Calu3 (cell line): ENCODE results near the gene PDRG1. TPM values are rescaled to one million over a fixed set of nuclear protein-coding genes. Genes with fewer than 3 reads are reported as not detected.

Experiments used
- BruUV-seq: library from RNA; stranded (reverse); fragments of 400-500 nt; replicated peaks from 2 replicates; lab custom pipeline; 2021; lab: Mats Ljungman, UMichigan
- CTCF ChIA-PET: fragments of 300-600 bp; sonication (Branson Sonifier 250); formaldehyde crosslinking; loops from one replicate; lab custom pipeline; 2022; ENCODE audit warnings: antibody characterized with exemption; lab: Charles Lee
- DNase-seq: peaks from one replicate; pipeline ENCODE4 v3.0.0; 2022
- H3K27ac Mint-ChIP-seq: one replicate; pipeline ENCODE4 v1.8.0; 2022; ENCODE audit warnings: mixed read lengths; ENCODE audit not compliant: unreplicated experiment
- H3K27me3 Mint-ChIP-seq: one replicate; pipeline ENCODE4 v1.8.0; 2022; ENCODE audit warnings: mixed read lengths; ENCODE audit not compliant: unreplicated experiment
- H3K36me3 Mint-ChIP-seq: one replicate; pipeline ENCODE4 v1.8.0; 2022; ENCODE audit warnings: mild to moderate bottlenecking, moderate library complexity, mixed read lengths; ENCODE audit not compliant: insufficient read depth, unreplicated experiment
- H3K4me1 Mint-ChIP-seq: one replicate; pipeline ENCODE4 v1.8.0; 2022; ENCODE audit warnings: mild to moderate bottlenecking, low read depth, mixed read lengths; ENCODE audit not compliant: unreplicated experiment
- H3K4me3 Mint-ChIP-seq: one replicate; pipeline ENCODE4 v1.8.0; 2022; ENCODE audit warnings: mild to moderate bottlenecking, low read depth, moderate library complexity, mixed read lengths; ENCODE audit not compliant: unreplicated experiment
- H3K9me3 Mint-ChIP-seq: one replicate; pipeline ENCODE4 v1.8.0; 2022; ENCODE audit warnings: low read depth, mixed read lengths; ENCODE audit not compliant: unreplicated experiment
- intact Hi-C: fragments of 100-400 bp; cut with micrococcal nuclease; formaldehyde crosslinking; loops from one replicate; pipeline ENCODE4 v1.10.0; 2022; ENCODE audit not compliant: unreplicated experiment
- total RNA-seq: library from RNA; stranded (reverse); gene quantifications from 2 replicates; pipeline ENCODE4 v1.2.3, GENCODE V29; 2022
- TF ChIP-seq, protein P1 (sequence below): fragments of 200-600 bp; IDR thresholded peaks from one replicate; pipeline ENCODE4 v1.8.0; 2022; ENCODE audit warnings: antibody characterized with exemption; ENCODE audit not compliant: unreplicated experiment

The PDRG1 gene
- total RNA-seq, 1 experiment from 2014 or later, result 24.5 TPM

DNA sequence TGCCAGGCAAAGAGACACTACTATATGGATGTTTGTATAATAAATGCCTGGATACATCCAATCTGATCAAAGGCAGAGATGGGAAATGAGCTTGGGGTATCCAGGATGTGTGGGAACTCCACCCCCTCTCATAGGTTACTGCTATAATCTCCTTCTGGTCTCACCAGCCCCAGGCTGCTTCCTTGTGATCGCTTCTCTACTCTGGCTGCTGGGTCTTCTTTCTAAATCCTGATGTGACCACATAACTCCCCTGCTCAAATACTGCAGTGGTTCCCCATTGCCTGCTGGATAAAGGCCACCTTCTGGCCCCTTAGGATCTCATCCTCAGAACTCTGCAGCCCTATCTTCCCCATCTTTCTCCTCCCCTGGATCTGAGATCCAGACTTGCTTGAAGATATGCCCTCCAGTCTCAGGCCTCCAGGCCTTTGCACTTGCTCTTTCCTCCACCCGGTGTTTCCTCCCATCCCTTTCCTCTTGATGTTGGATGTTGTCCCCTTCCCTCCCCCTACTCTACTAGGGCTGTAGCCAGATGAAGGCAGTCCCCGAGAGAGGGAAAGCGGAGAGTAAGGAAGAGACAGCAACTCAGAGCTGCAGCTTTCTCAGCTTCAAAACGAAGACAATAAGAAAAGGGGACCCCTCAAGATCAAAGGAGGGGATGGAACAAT is 15.3 kb upstream of the PDRG1 start:
- Mint-ChIP-seq H3K27me3 (peaks cover 100% of the 10 kb centered on the region), H3K9me3 (no peaks in the 10 kb centered on the region), H3K36me3 (no peaks in the 10 kb centered on the region), H3K4me3 (no peak overlapping the region), H3K4me1 (no peaks in the 10 kb centered on the region), H3K27ac (no peak overlapping the region)
- CTCF ChIA-PET, result interaction anchor here (0.7 kb wide), 1 partner anchor 491 kb away, joined by 3 read pairs; no protein-coding TSS in a partner anchor
- intact Hi-C loops, result no loop called here
- no TSS peak for BruUV-seq
- TF ChIP-seq, protein P1, sequence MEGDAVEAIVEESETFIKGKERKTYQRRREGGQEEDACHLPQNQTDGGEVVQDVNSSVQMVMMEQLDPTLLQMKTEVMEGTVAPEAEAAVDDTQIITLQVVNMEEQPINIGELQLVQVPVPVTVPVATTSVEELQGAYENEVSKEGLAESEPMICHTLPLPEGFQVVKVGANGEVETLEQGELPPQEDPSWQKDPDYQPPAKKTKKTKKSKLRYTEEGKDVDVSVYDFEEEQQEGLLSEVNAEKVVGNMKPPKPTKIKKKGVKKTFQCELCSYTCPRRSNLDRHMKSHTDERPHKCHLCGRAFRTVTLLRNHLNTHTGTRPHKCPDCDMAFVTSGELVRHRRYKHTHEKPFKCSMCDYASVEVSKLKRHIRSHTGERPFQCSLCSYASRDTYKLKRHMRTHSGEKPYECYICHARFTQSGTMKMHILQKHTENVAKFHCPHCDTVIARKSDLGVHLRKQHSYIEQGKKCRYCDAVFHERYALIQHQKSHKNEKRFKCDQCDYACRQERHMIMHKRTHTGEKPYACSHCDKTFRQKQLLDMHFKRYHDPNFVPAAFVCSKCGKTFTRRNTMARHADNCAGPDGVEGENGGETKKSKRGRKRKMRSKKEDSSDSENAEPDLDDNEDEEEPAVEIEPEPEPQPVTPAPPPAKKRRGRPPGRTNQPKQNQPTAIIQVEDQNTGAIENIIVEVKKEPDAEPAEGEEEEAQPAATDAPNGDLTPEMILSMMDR, result no peak
- no peak for DNase-seq

DNA sequence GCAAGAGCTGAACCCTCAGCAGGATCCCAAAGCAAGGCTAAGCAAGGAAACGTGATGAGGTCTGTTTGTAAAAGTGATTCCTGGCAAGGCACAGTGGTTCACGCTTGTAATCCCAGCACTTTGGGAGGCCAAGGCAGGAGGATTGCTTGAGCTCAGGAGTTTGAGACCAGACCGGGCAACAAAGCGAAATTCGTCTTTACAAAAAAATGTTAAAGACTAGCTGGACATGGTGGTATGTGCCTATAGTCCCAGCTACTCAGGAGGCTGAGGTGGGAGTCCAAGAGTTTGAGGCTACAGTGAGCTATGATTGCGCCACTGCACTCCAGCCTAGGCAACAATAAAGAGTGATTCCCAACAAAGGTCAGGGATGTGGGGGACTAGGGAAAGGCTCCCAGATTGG is 12.0 kb upstream of the PDRG1 start:
- H3K4me1 Mint-ChIP-seq, result no peaks in the 10 kb centered on the region
- BruUV-seq, result no TSS peak
- H3K4me3 Mint-ChIP-seq, result no peak overlapping the region
- CTCF ChIA-PET, result interaction anchor here (0.6 to 1.4 kb wide), 3 partner anchors 9 to 72 kb away, joined by 3 read pairs; no protein-coding TSS in a partner anchor
- DNase-seq, result no peak
- no peaks in the 10 kb centered on the region for H3K9me3 Mint-ChIP-seq
- H3K27ac Mint-ChIP-seq, result no peak overlapping the region
- H3K27me3 Mint-ChIP-seq, result peaks cover 100% of the 10 kb centered on the region
- intact Hi-C loops, result no loop called here
- TF ChIP-seq, protein P1, result no peak
- H3K36me3 Mint-ChIP-seq, result no peaks in the 10 kb centered on the region

DNA sequence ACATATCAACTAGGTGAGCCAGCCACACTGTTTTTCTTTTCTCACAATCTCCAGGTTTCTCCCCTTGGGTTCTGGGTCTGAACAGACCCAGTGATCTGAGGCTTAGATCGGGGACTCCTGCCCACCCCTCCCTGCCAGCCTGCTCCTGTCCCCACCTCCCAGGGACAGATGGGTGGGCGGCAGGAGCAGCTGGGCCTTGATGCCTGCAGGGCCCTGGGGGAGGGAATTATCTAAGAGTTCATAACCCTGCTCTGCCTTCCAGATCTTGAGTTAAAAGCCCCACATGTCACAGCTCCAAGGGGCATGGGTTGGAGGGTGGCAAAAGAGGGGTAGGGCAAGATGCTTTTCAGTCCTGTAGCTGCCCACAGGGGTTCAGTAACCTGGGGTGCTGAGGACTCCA is 10.9 kb upstream of the PDRG1 start:
- CTCF ChIA-PET, result interaction anchor here (0.6 kb wide), 1 partner anchor 11 kb away, joined by 3 read pairs; the partner anchor contains the start of gene PDRG1
- H3K36me3 Mint-ChIP-seq, result no peaks in the 10 kb centered on the region
- no peaks in the 10 kb centered on the region for H3K4me1 Mint-ChIP-seq
- H3K4me3 Mint-ChIP-seq, result no peak overlapping the region
- H3K27me3 Mint-ChIP-seq, result peaks cover 97% of the 10 kb centered on the region
- BruUV-seq, result no TSS peak
- intact Hi-C loops, result no loop called here
- H3K9me3 Mint-ChIP-seq, result no peaks in the 10 kb centered on the region
- no peak overlapping the region for H3K27ac Mint-ChIP-seq
- DNase-seq, result no peak
- TF ChIP-seq, protein P1, result no peak

DNA sequence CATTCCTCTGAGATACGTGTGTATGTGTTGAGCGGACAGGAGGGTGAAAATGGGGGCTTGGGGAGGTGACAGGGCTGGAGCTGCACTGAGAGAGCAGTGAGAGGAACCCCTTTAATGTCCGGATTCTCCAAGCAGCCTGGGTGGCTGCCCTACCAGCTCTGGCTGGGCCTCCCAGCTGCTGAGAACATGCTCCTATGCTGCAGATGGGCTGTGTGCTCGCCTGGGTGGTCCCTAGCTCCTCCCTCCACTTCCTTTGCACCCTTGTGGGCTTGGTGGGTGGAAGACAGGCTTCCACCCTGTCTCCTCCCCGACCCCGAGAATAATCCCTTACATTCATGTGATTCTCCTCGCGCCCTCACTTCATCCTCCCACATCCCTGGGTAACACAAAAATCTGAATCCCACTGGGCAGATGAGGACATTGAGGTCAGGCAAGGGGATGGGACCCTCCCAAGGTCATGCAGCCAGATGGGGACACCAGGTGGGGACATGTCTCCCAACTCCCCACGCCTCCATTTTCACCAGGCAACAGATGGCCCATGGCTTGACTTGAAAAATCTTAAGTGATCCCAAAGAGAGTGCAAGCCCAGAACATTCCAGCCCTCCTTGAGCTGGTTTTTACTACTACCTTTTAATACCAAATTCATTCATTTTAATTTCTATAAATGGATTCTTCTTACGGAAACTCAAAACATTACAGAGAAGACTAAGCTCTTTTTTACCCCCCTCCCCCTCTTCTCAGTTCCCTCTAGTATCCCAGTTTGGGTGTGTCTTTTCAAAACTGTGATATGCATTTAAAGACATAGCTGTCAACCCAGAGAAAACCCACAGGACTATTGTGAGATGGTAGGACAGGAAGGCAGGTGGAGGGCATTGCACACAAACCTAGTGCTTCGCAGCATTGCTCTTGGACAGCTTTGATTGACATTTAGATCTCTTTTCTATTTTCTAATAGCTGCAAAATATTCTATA is 5.0 kb upstream of the PDRG1 start:
- no peaks in the 10 kb centered on the region for H3K9me3 Mint-ChIP-seq
- H3K27me3 Mint-ChIP-seq, result peaks cover 87% of the 10 kb centered on the region
- H3K27ac Mint-ChIP-seq, result no peak overlapping the region
- DNase-seq, result no peak
- intact Hi-C loops, result loop anchor here (10.0 kb wide), 1 partner anchor 698 kb away; no protein-coding TSS in a partner anchor
- CTCF ChIA-PET, result interaction anchor here (1.1 kb wide), 1 partner anchor 61 kb away, joined by 3 read pairs; no protein-coding TSS in a partner anchor
- H3K36me3 Mint-ChIP-seq, result peaks cover 3% of the 10 kb centered on the region
- H3K4me3 Mint-ChIP-seq, result no peak overlapping the region
- no TSS peak for BruUV-seq
- no peaks in the 10 kb centered on the region for H3K4me1 Mint-ChIP-seq
- TF ChIP-seq, protein P1, result no peak
